DOHH2 (cell line): ENCODE data around the gene PAEP.

Source experiments
- H3F3A ChIP-seq: fragments of 200-600 bp; sonication (generic), shearing (Covaris generic); 2 replicates; pipeline ENCODE4 v1.6.0; 2016; ENCODE audit warnings: antibody characterized with exemption, mild to moderate bottlenecking; ENCODE audit not compliant: control insufficient read depth, insufficient read depth
- H3K27ac ChIP-seq: fragments of 200-600 bp; sonication (generic); 2 replicates; pipeline ENCODE4 v1.5.1; 2014; ENCODE audit warnings: low read depth, mild to moderate bottlenecking, low read length, moderate library complexity
- H3K27me3 ChIP-seq: fragments of 200-600 bp; sonication (generic); 2 replicates; pipeline ENCODE4 v1.6.1; 2014; ENCODE audit warnings: mild to moderate bottlenecking, low read length, mixed read lengths; ENCODE audit not compliant: control insufficient read depth
- H3K36me3 ChIP-seq: fragments of 200-600 bp; sonication (generic); 2 replicates; pipeline ENCODE4 v1.6.1; 2014; ENCODE audit warnings: mild to moderate bottlenecking, low read length, moderate library complexity, mixed read lengths; ENCODE audit not compliant: control insufficient read depth
- H3K4me1 ChIP-seq: fragments of 200-600 bp; sonication (generic); 2 replicates; pipeline ENCODE4 v1.6.1; 2014; ENCODE audit warnings: mild to moderate bottlenecking, low read length, mixed read lengths; ENCODE audit not compliant: control insufficient read depth
- H3K4me2 ChIP-seq: fragments of 200-600 bp; sonication (generic); 2 replicates; pipeline ENCODE4 v1.6.0; 2014; ENCODE audit warnings: mild to moderate bottlenecking, low read length, moderate library complexity
- H3K4me3 ChIP-seq: fragments of 200-600 bp; sonication (generic); 2 replicates; pipeline ENCODE4 v1.5.1; 2014; ENCODE audit warnings: mild to moderate bottlenecking, low read length, mixed read lengths
- H3K79me2 ChIP-seq: fragments of 200-600 bp; sonication (generic); 2 replicates; pipeline ENCODE4 v1.6.1; 2014; ENCODE audit warnings: mild to moderate bottlenecking, low read length, mixed read lengths; ENCODE audit not compliant: control insufficient read depth
- H3K9me2 ChIP-seq: fragments of 200-600 bp; sonication (generic); replicated peaks from 2 replicates; pipeline ENCODE4 v1.6.1; 2014; ENCODE audit warnings: mild to moderate bottlenecking, low read length, mixed read lengths; ENCODE audit not compliant: control insufficient read depth
- H3K9me3 ChIP-seq: fragments of 200-600 bp; sonication (generic); 2 replicates; pipeline ENCODE4 v1.6.1; 2014; ENCODE audit warnings: antibody characterized with exemption, low read length, mixed read lengths; ENCODE audit not compliant: control insufficient read depth, insufficient read depth
- H4K20me1 ChIP-seq: fragments of 200-600 bp; sonication (generic); 2 replicates; pipeline ENCODE4 v1.6.0; 2014; ENCODE audit warnings: low read depth, mild to moderate bottlenecking, antibody characterized with exemption, low read length, moderate library complexity; ENCODE audit not compliant: control insufficient read depth, insufficient read depth
- EZH2phosphoT487 ChIP-seq: fragments of 200-600 bp; sonication (generic); IDR thresholded peaks from 2 replicates; pipeline ENCODE4 v1.6.1; 2017; ENCODE audit warnings: borderline replicate concordance, mild to moderate bottlenecking, antibody characterized with exemption, low read length, moderate library complexity, mixed read lengths
- TF ChIP-seq, protein P1 (sequence below): fragments of 200-600 bp; sonication (generic); IDR thresholded peaks from one replicate; pipeline ENCODE4 v1.5.1; 2014; ENCODE audit warnings: antibody characterized with exemption, mild to moderate bottlenecking, low read depth, low read length; ENCODE audit not compliant: poor library complexity, severe bottlenecking

The PAEP gene

DNA sequence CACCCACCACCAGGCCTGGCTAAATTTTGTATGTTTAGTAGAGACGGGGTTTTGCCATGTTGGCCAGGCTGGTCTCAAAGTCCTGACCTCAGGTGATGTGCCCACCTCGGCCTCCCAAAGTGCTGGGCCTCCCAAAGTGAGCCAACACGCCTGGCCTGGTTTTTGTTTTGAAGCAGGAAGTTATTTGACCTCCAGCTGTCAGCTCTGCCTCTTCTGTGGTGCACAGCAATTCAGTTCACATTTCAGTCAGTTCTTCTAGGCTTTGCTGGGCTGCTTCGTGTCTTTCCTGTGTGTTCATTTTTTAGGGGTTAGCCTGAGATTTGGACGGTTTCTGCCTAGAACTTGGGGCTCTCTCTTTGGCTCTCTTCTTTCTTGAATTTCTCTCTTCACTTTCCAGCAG is 31.4 kb upstream of the PAEP start:
- Histone ChIP-seq H3K4me1 (no peaks in the 10 kb centered on the region), H3K4me3 (no peak overlapping the region), H3K27ac (no peak overlapping the region), H3K27me3 (no peaks in the 10 kb centered on the region), H3K79me2 (no peaks in the 10 kb centered on the region), H4K20me1 (no peaks in the 10 kb centered on the region), H3K4me2 (no peak overlapping the region), H3F3A (0 out of 2 replicates have a peak, but pooled peaks cover 2% of the 10 kb centered on the region), H3K36me3 (no peaks in the 10 kb centered on the region), H3K9me2 (no peaks in the 10 kb centered on the region), H3K9me3 (no peaks in the 10 kb centered on the region)
- TF ChIP-seq EZH2phosphoT487: no peak
- TF ChIP-seq, protein P1, sequence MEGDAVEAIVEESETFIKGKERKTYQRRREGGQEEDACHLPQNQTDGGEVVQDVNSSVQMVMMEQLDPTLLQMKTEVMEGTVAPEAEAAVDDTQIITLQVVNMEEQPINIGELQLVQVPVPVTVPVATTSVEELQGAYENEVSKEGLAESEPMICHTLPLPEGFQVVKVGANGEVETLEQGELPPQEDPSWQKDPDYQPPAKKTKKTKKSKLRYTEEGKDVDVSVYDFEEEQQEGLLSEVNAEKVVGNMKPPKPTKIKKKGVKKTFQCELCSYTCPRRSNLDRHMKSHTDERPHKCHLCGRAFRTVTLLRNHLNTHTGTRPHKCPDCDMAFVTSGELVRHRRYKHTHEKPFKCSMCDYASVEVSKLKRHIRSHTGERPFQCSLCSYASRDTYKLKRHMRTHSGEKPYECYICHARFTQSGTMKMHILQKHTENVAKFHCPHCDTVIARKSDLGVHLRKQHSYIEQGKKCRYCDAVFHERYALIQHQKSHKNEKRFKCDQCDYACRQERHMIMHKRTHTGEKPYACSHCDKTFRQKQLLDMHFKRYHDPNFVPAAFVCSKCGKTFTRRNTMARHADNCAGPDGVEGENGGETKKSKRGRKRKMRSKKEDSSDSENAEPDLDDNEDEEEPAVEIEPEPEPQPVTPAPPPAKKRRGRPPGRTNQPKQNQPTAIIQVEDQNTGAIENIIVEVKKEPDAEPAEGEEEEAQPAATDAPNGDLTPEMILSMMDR: no peak

- TF ChIP-seq, protein P1: no peak
- TF ChIP-seq EZH2phosphoT487: no peak
- no peaks in the 10 kb centered on the region for H3K79me2 ChIP-seq
- no peaks in the 10 kb centered on the region for H4K20me1 ChIP-seq
- H3K27me3 ChIP-seq: no peaks in the 10 kb centered on the region
- no peaks in the 10 kb centered on the region for H3K9me2 ChIP-seq
- H3K9me3 ChIP-seq: no peaks in the 10 kb centered on the region
- H3F3A ChIP-seq: 0 out of 2 replicates have a peak, but pooled peaks cover 2% of the 10 kb centered on the region
- no peak overlapping the region for H3K27ac ChIP-seq
- no peaks in the 10 kb centered on the region for H3K4me1 ChIP-seq
- no peak overlapping the region for H3K4me2 ChIP-seq
- H3K4me3 ChIP-seq: no peak overlapping the region
- no peaks in the 10 kb centered on the region for H3K36me3 ChIP-seq
Observed at GRCh38 chr9:135531096-135531495, 30.5 kb upstream of the PAEP start.

- H3K27me3 ChIP-seq: no peaks in the 10 kb centered on the region
Observed at GRCh38 chr9:135533113-135533512, 28.4 kb upstream of the PAEP start.

More at GRCh38 chr9:135533113-135533512, 28.4 kb upstream of the PAEP start:
- Histone ChIP-seq H3K4me3 (no peak overlapping the region), H3K9me3 (no peaks in the 10 kb centered on the region), H3K36me3 (no peaks in the 10 kb centered on the region), H3K27ac (no peak overlapping the region), H3K79me2 (no peaks in the 10 kb centered on the region), H3K4me1 (no peaks in the 10 kb centered on the region), H3K9me2 (no peaks in the 10 kb centered on the region), H3F3A (0 out of 2 replicates have a peak, but pooled peaks cover 2% of the 10 kb centered on the region), H3K4me2 (no peak overlapping the region), H4K20me1 (no peaks in the 10 kb centered on the region)
- TF ChIP-seq, protein P1: no peak
- TF ChIP-seq EZH2phosphoT487: no peak
